NCI-H1930 (cell line): Measurements from ENCODE around the gene GALNT2.

Experiments
- DNase-seq, 2 experiments: peaks; one replicate each; lab custom pipeline; 2025; lab: John Stamatoyannopoulos, UW

The GALNT2 gene

GRCh38 chr1:230112782-230113181, 45.7 kb downstream of the GALNT2 start:
- DNase-seq = no peak

GRCh38 chr1:230113235-230113592, 46.2 kb downstream of the GALNT2 start:
- DNase-seq = no peak

DNA sequence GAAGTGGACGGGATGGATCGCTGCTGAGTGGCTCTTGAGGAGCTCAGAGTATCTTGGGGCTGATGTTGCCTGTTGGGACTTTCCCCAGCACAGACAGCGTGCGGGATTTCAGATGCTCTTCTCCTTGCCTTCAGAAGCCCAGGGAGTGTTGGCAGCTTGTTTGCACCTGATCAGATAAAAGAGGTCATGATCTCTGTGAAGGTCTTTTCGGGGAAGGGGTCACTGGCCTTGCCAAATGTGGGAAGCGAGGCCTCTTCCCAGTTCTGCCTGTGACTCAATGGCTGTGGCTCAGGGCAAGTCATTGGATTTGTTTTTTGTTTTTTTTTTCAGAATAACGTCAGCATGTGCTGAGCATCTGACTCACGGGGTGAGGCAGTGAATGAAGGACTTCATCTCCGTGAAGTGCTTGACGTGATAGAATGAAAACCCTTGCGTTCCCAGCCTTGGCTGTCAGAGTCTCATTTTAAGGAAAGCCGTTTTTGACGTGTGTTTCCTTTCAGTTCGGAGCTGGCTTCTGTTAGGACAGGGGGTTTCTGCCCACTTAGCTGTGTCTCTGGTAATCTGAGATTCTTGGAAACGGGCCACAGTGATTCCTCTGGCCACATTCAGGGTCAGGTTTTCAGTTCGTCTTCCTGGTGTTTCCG, 46.7 kb downstream of the GALNT2 start:
- no peak for DNase-seq

GRCh38 chr1:230114237-230114651, 47.2 kb downstream of the GALNT2 start:
- DNase-seq = no peak

GRCh38 chr1:230117694-230118093, 50.7 kb downstream of the GALNT2 start:
- no peak for DNase-seq

DNA sequence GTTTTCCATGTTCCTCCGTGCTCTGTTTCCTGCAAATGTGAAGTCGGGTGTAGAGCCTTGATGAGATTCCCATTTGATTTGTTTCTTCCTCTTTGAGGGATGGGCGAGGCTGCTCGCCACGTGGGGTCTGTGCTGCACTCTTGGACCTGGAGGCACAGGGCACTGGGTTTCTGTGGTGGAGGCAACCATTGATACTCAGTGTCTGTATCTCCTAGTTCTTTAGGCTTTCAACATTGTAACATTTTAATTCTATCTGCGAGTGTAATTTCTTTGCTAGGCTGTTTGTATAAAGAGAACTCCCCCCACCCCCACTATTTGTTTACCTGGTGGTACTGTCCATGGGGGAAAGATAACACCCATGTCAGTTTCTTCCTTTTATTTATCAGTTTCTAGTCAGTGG, 52.3 kb downstream of the GALNT2 start:
- no peak for DNase-seq

- no peak for DNase-seq
Measured at GRCh38 chr1:230120289-230120920, 53.4 kb downstream of the GALNT2 start.

GRCh38 chr1:230120921-230121381, 53.9 kb downstream of the GALNT2 start:
- no peak for DNase-seq

- DNase-seq = no peak
Measured at GRCh38 chr1:230121950-230122349, 54.9 kb downstream of the GALNT2 start.

GRCh38 chr1:230122366-230123279, 55.6 kb downstream of the GALNT2 start:
- no peak for DNase-seq

DNA sequence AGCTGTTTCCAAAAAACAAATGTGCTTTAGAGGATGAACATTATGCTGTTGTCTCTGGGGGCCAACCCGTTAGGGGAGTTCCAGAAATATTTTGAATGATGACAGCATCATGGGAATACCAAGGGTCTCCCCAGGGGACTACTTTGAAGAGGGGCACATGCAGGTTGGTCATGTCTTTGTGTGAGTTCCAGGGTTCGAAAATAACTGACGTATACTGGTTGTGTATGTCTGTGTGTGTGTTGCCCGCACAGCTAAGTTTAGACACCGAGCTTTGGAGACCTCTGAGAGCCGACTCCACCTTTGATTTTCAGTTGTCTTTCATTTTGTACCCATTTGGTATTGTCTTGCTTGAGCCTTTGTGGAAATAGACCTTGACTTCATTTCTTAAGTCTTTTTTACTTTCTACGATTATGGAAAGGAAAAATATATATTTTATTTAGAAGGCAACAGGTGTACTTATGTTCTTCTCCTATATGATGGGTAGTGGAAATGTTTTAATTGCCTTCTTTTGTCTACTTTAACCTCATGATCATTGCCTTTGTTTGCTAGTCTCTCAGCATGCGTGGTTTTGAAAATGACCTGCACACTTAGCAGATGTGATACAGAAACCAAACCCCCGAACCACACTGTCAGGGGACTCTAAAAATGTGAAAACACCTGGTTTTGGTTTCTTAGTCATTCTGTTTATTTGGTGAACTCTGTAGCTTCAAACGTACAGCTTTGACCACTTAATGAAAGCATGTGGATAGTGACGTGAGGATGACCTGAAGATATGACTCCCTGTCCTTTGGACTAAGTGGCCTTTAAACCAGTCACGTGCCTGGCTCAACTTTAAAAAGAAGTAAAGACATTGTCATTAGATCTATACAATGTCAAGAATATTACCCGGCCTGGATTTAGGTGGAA, 56.5 kb downstream of the GALNT2 start:
- DNase-seq = no peak

GRCh38 chr1:230124186-230125128, 57.4 kb downstream of the GALNT2 start:
- no peak for DNase-seq

DNA sequence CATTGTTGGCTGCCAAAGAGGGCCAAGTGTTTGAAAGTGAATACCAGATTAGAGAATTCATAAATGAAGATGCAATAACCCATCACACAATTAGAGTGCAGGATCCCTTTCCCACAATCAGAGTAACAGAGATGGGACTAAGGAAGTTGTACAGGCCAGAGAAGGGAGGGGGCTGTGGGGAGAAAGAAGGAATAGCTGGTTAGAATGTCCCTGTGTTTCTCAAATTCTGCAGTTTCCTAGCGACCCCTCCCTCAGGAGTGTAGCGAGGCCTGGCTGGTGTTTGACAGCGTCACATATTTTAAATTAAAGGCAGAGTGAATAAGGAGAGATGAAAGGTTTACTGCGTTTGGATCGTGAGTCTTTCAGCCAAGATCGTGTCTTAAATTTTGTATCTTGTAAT, 58.1 kb downstream of the GALNT2 start:
- DNase-seq = no peak

GRCh38 chr1:230125640-230126528, 58.8 kb downstream of the GALNT2 start:
- no peak for DNase-seq

DNA sequence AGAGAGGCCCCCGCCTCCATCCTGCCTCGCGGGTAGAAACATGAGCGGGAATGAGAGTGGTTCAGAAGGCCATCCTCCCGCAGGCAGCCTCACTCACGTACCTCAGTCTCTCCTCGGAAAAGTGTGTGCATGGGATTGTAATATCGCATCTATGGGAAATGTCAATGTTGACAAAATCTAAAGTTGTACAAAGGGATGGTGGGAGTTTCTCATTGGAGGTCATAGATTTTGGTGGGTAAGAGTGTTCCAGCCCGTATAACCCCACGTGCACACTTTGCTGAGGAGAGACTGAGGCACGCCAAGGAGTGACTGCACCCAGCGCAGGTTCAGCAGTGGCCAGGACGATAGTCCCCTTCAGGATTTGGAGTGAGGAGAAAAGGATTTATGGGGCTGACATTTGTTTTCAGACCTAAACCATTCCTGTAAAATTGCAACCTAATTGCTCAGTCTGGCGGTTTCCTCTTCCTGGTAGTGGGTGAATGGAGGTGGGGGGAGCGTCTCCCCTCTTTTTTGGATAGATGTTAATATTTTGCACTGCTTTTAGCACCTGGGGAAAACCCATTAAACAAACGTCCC, 59.6 kb downstream of the GALNT2 start:
- DNase-seq = no peak

- DNase-seq = no peak
Measured at GRCh38 chr1:230127105-230128054, 60.3 kb downstream of the GALNT2 start.

DNA sequence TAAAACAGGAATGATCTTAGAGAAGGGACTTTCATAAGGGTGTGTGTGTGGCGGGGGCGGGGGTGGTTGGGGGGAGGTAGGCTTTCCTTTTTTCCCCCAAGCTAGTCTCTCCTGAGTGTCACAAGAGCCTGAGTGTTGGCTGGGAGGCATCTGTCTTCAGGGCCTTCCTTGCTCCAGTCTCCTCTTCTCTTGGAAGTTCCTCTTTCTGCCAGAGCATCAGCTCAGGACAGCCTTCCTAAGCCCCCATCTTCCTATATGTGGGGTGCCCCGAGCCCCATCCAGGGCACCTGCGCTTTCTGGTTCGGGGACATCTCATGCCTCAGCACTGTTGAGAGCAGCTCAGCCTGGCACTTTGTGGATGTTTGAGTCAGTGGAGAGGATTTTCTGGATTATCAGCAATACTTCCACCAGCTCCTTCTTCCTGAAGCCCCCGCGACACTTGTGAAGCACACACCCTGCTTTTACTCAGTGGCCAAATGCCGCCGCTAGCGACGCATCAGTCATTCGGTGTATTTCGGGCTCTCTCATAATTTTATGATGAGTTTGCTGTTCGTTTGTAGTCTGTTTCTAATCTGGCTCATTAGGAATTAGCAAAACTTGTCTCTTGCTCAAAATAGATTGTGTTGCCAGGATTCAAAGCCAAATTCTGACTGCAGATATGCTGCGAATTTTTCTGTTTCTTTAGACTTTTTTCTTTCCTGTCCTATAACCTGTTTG, 61.7 kb downstream of the GALNT2 start:
- no peak for DNase-seq
